Measurements from ENCODE around the gene INHBC. TPM values are rescaled to one million over a fixed set of nuclear protein-coding genes. Genes with fewer than 3 reads are reported as not detected.

Gene INHBC, protein sequence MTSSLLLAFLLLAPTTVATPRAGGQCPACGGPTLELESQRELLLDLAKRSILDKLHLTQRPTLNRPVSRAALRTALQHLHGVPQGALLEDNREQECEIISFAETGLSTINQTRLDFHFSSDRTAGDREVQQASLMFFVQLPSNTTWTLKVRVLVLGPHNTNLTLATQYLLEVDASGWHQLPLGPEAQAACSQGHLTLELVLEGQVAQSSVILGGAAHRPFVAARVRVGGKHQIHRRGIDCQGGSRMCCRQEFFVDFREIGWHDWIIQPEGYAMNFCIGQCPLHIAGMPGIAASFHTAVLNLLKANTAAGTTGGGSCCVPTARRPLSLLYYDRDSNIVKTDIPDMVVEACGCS
- total RNA-seq: under 1 TPM in 1 of 7 donors, not detected in 6; 0.19 TPM
- polyA plus RNA-seq: not detected
- long read RNA-seq, donor 1: 0 reads
- long read RNA-seq, donor 2: 0 reads

DNA sequence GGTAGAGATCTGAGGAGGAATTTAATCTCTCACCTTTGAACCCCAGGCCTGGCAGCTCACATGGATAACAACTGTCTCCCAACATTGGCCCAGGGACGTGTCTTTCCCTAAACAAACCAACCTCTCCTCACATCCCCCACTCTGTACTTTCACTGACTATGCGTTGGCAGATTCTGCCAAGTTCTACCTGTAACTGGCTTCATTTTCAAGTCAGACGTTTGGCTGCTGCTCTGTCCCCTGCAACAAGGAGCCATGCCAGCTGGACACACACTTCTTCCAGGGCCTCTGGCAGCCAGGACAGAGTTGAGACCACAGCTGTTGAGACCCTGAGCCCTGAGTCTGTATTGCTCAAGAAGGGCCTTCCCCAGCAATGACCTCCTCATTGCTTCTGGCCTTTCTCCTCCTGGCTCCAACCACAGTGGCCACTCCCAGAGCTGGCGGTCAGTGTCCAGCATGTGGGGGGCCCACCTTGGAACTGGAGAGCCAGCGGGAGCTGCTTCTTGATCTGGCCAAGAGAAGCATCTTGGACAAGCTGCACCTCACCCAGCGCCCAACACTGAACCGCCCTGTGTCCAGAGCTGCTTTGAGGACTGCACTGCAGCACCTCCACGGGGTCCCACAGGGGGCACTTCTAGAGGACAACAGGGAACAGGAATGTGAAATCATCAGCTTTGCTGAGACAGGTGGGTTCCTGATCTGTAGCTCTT is at the start of gene INHBC:
Gene INHBC (plus strand): TSS at position 268 of the 707 bp plus-strand sequence. CDS start 103 bp downstream, at position 371.
- WGBS, 5 donors: 47 to 92% (median 80%) methylated on average over 4 to 8 of the region's 8 CpGs
- Histone ChIP-seq H3K36me3 (no peaks in the 10 kb centered on the region), H3K4me1 (peaks cover 0 to 22% (median 13%) of the 10 kb centered on the region in 6 donors), H3K9me3 (no peaks in the 10 kb centered on the region), H3K27ac (no peak within 1 kb of the TSS), H3K4me3 (no peak within 1 kb of the TSS), H3K27me3 (replicated peaks in 1 of 7) (no peaks in the 10 kb centered on the region)
- intact Hi-C loops (cut with DNase I; ENCODE audit: low total_unique reads): no loop called here
- no peak for TF ChIP-seq POLR2A (IDR thresholded peaks at IDR 0.05)
- no peak for TF ChIP-seq POLR2AphosphoS5 (IDR thresholded peaks at IDR 0.05)
- TF ChIP-seq, protein P1, sequence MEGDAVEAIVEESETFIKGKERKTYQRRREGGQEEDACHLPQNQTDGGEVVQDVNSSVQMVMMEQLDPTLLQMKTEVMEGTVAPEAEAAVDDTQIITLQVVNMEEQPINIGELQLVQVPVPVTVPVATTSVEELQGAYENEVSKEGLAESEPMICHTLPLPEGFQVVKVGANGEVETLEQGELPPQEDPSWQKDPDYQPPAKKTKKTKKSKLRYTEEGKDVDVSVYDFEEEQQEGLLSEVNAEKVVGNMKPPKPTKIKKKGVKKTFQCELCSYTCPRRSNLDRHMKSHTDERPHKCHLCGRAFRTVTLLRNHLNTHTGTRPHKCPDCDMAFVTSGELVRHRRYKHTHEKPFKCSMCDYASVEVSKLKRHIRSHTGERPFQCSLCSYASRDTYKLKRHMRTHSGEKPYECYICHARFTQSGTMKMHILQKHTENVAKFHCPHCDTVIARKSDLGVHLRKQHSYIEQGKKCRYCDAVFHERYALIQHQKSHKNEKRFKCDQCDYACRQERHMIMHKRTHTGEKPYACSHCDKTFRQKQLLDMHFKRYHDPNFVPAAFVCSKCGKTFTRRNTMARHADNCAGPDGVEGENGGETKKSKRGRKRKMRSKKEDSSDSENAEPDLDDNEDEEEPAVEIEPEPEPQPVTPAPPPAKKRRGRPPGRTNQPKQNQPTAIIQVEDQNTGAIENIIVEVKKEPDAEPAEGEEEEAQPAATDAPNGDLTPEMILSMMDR (IDR thresholded peaks at IDR 0.05 in 8 of 11, conservative IDR thresholded peaks at IDR 0.05 in 3 of 11): no peak
- peak; percentile 74 for DNase-seq

DNA sequence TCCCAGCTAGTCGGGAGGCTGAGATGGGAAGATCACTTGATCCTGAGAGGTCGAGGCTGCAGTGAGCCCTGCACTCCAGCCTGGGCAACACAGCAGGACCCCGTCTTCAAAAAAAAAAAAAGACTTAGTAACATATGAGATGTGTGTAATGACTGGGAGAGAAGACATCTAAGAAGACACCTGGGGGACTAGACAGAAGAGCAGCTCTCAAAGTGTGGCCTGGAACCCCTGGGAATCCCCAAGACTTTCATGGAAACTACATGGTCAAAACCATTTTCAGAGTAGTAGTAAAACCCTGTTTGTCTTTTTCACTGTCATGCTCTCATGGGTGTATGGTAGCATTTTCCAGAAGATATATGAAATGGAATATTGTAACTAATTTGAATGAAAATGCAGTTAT is 49.0 kb upstream of the INHBC start:
- DNase-seq: no peak
- Histone ChIP-seq H3K4me3 (no peak overlapping the region), H3K27ac (no peak overlapping the region), H3K36me3 (peaks cover 0 to 80% (median 15%) of the 10 kb centered on the region in 6 donors), H3K4me1 (peaks cover 0 to under 1% (median 0%) of the 10 kb centered on the region in 6 donors), H3K27me3 (replicated peaks in 1 of 7) (no peaks in the 10 kb centered on the region), H3K9me3 (no peaks in the 10 kb centered on the region)
- 74 to 95% (median 93%) methylated on average over 3 of the region's 3 CpGs for WGBS, 5 donors
- TF ChIP-seq POLR2A (IDR thresholded peaks at IDR 0.05) (no peak), POLR2AphosphoS5 (IDR thresholded peaks at IDR 0.05) (no peak)
- TF ChIP-seq, protein P1 (IDR thresholded peaks at IDR 0.05 in 8 of 11, conservative IDR thresholded peaks at IDR 0.05 in 3 of 11): no peak
- intact Hi-C loops (cut with DNase I; ENCODE audit: low total_unique reads): no loop called here

DNA sequence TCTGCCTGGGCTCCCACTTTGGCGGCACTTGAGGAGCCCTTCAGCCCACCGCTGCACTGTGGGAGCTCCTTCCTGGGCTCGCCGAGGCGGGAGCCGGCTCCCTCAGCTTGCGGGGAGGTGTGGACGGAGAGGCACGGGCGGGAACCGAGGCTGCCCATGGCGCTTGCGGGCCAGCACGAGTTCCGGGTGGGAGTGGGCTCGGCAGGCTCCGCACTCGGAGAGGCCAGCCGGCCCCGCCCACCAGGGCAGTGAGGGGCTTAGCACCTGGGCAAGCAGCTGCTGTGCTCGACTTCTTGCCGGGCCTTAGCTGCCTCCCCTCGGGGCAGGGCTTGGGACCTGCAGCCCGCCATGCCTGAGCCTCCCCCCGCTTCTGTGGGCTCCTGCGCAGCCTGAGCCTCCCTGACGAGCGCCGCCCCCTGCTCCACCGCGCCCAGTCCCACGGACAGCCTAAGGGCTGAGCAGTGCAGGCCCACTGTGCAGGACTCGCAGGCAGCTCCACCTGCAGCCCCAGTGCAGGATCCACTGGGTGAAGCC is 48.3 kb upstream of the INHBC start:
- H3K27me3 ChIP-seq (replicated peaks in 1 of 7): no peaks in the 10 kb centered on the region
- no peaks in the 10 kb centered on the region for H3K4me1 ChIP-seq
- no peak overlapping the region for H3K27ac ChIP-seq
- no peak overlapping the region for H3K4me3 ChIP-seq
- intact Hi-C loops (cut with DNase I; ENCODE audit: low total_unique reads): no loop called here
- 92 to 98% (median 97%) methylated on average over 7 to 33 of the region's 33 CpGs for WGBS, 5 donors
- H3K36me3 ChIP-seq: peaks cover 0 to 80% (median 17%) of the 10 kb centered on the region in 6 donors
- no peak for DNase-seq
- TF ChIP-seq POLR2A (IDR thresholded peaks at IDR 0.05): no peak
- peak in 1 of 3 donors; percentile 47 for TF ChIP-seq POLR2AphosphoS5 (IDR thresholded peaks at IDR 0.05)
- H3K9me3 ChIP-seq: no peaks in the 10 kb centered on the region

- no peak for DNase-seq
- 93 to 94% (median 93%) methylated on average over 5 of the region's 5 CpGs for WGBS, 5 donors
These were observed 46.2 kb upstream of the INHBC start for GRCh38 chr12:57388425-57388824.

More at GRCh38 chr12:57388425-57388824, 46.2 kb upstream of the INHBC start:
- no peaks in the 10 kb centered on the region for H3K27me3 ChIP-seq (replicated peaks in 1 of 7)
- TF ChIP-seq, protein P1 (IDR thresholded peaks at IDR 0.05 in 8 of 11, conservative IDR thresholded peaks at IDR 0.05 in 3 of 11): no peak
- TF ChIP-seq POLR2AphosphoS5 (IDR thresholded peaks at IDR 0.05) (no peak), POLR2A (IDR thresholded peaks at IDR 0.05) (no peak)
- intact Hi-C loops (cut with DNase I; ENCODE audit: low total_unique reads): no loop called here
- no peak overlapping the region for H3K4me3 ChIP-seq
- H3K27ac ChIP-seq: no peak overlapping the region
- H3K4me1 ChIP-seq: no peaks in the 10 kb centered on the region
- H3K9me3 ChIP-seq: no peaks in the 10 kb centered on the region
- H3K36me3 ChIP-seq: peaks cover 0 to 92% (median 21%) of the 10 kb centered on the region in 6 donors

Measured in spleen (tissue), 13 donors.